DOHH2 (cell line): ENCODE measurements around the gene PLPP7.

Experiments used
- EZH2phosphoT487 ChIP-seq: fragments of 200-600 bp; sonication (generic); IDR thresholded peaks from 2 replicates; pipeline ENCODE4 v1.6.1; 2017; ENCODE audit warnings: borderline replicate concordance, mild to moderate bottlenecking, antibody characterized with exemption, low read length, moderate library complexity, mixed read lengths
- TF ChIP-seq, protein P1 (sequence below): fragments of 200-600 bp; sonication (generic); IDR thresholded peaks from one replicate; pipeline ENCODE4 v1.5.1; 2014; ENCODE audit warnings: antibody characterized with exemption, mild to moderate bottlenecking, low read depth, low read length; ENCODE audit not compliant: poor library complexity, severe bottlenecking

DNA sequence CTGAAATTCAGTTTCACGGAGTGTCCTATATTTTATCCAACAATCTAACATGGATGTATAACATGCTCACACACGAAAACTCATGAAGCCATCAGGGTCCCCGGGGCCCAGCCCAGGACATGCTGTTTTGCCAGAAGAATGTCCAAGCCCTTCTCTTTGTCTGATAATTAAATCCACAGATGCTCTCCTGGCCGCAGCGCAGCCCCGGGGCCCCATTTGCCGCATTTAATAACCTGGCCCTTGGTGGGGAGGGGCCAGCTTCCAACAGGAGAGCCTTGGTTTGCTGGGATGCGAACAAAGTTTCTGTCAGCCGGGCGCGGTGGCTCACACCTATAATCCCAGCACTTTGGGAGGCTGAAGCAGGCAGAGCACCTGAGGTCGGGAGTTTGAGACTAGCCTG is 30.0 kb downstream of the PLPP7 start:
- TF ChIP-seq, protein P1, sequence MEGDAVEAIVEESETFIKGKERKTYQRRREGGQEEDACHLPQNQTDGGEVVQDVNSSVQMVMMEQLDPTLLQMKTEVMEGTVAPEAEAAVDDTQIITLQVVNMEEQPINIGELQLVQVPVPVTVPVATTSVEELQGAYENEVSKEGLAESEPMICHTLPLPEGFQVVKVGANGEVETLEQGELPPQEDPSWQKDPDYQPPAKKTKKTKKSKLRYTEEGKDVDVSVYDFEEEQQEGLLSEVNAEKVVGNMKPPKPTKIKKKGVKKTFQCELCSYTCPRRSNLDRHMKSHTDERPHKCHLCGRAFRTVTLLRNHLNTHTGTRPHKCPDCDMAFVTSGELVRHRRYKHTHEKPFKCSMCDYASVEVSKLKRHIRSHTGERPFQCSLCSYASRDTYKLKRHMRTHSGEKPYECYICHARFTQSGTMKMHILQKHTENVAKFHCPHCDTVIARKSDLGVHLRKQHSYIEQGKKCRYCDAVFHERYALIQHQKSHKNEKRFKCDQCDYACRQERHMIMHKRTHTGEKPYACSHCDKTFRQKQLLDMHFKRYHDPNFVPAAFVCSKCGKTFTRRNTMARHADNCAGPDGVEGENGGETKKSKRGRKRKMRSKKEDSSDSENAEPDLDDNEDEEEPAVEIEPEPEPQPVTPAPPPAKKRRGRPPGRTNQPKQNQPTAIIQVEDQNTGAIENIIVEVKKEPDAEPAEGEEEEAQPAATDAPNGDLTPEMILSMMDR: no peak
- TF ChIP-seq EZH2phosphoT487: no peak
